ENCODE results near the gene RPE. TPM values are rescaled to one million over a fixed set of nuclear protein-coding genes. Genes with fewer than 3 reads are reported as not detected.

RPE gene
- total RNA-seq, 1 experiment from 2014 or later, result 67.8 TPM

DNA sequence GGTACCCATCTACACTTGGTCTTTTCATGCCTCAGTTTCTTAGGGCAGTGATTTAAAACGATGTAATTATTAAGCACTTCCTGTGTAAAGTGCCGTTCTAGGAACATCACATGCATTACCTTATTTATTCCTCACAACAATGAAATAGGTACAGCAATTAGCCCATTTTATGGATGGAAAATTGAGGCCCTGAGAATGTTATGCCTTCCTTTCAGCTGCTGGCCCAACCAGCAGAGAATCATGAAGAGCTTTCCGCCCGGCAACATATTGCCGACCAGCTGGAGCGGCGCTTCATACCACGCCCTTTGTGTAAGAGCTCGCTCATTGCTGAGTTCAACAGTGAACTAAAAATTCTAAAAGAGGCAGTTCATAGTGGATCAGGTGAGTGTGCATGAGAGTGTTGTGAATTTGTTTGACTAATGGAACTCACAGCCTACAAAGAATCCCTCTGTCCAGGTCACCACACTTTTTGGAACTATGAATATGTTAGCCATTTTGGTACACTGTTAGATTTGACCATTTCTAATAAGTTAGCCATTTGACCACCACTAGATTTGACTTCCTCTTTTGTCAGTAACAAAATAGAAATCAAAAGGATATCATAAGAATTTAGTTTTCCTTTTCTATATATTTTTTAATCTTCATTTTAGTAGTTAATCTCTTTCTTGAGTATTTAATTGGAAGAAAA, 25.6 kb upstream of the RPE start:
- Histone ChIP-seq H3K79me2 (ENCODE audit: insufficient read depth, low read length) (no peaks in the 10 kb centered on the region), H3K9ac (ENCODE audit: extremely low read depth, insufficient read length, low read length) (no peak overlapping the region), H2BK15ac (ENCODE audit: low read depth, low read length) (no peak overlapping the region), H4K91ac (ENCODE audit: insufficient read length, low read depth, low read length) (no peak overlapping the region), H2BK20ac (ENCODE audit: low read depth, low read length, poor library complexity, severe bottlenecking) (no peak overlapping the region), H3K9me3 (ENCODE audit: control insufficient read depth, low read depth, low read length) (no peaks in the 10 kb centered on the region), H3K79me1 (ENCODE audit: insufficient read depth, low read depth, low read length, poor library complexity, severe bottlenecking) (no peaks in the 10 kb centered on the region), H3K4me1 (ENCODE audit: insufficient read depth, low read length) (no peaks in the 10 kb centered on the region), H4K20me1 (ENCODE audit: control insufficient read depth, insufficient read depth, insufficient read length) (no peaks in the 10 kb centered on the region), H4K8ac (replicated peaks; ENCODE audit: insufficient read length, low read depth, low read length) (no peak overlapping the region), H3K23ac (ENCODE audit: insufficient read length, low read depth, low read length) (no peak overlapping the region), H4K5ac (ENCODE audit: insufficient read length, low read depth, low read length) (no peak overlapping the region), H3T11ph (ENCODE audit: low read length) (no peak overlapping the region), H3K27ac (ENCODE audit: insufficient read length, low read depth, low read length) (no peak overlapping the region), H2AFZ (ENCODE audit: low read length) (no peak overlapping the region), H3K4me2 (ENCODE audit: insufficient read depth, insufficient read length, low read length) (no peak overlapping the region), H3K4ac (ENCODE audit: low read depth, low read length) (no peak overlapping the region), H3K27me3 (ENCODE audit: insufficient read depth, low read length) (no peaks in the 10 kb centered on the region), H3K14ac (ENCODE audit: insufficient read depth, low read length) (no peak overlapping the region), H2AK5ac (ENCODE audit: insufficient read length, low read length) (no peak overlapping the region), H3K56ac (ENCODE audit: insufficient read length, low read depth, low read length) (no peak overlapping the region), H3K18ac (ENCODE audit: insufficient read length, low read depth, low read length) (no peak overlapping the region), H2BK120ac (ENCODE audit: low read depth, low read length, poor library complexity, severe bottlenecking) (no peak overlapping the region), H3K23me2 (ENCODE audit: insufficient read length, low read depth, low read length, poor library complexity, severe bottlenecking) (no peaks in the 10 kb centered on the region), H2BK5ac (ENCODE audit: insufficient read length, low read length) (no peak overlapping the region), H2BK12ac (ENCODE audit: insufficient read length, low read depth, low read length) (no peak overlapping the region)
- Mint-ChIP-seq H3K4me3 (no peak overlapping the region), H3K9me3 (no peaks in the 10 kb centered on the region), H3K27me3 (ENCODE audit: low read depth) (peaks cover 8% of the 10 kb centered on the region), H3K4me1 (no peaks in the 10 kb centered on the region), H3K27ac (no peak overlapping the region), H3K36me3 (ENCODE audit: insufficient read depth in 1 of 3, low read depth in 3 of 3) (no peaks in the 10 kb centered on the region)
- TF ChIP-seq, protein P1, sequence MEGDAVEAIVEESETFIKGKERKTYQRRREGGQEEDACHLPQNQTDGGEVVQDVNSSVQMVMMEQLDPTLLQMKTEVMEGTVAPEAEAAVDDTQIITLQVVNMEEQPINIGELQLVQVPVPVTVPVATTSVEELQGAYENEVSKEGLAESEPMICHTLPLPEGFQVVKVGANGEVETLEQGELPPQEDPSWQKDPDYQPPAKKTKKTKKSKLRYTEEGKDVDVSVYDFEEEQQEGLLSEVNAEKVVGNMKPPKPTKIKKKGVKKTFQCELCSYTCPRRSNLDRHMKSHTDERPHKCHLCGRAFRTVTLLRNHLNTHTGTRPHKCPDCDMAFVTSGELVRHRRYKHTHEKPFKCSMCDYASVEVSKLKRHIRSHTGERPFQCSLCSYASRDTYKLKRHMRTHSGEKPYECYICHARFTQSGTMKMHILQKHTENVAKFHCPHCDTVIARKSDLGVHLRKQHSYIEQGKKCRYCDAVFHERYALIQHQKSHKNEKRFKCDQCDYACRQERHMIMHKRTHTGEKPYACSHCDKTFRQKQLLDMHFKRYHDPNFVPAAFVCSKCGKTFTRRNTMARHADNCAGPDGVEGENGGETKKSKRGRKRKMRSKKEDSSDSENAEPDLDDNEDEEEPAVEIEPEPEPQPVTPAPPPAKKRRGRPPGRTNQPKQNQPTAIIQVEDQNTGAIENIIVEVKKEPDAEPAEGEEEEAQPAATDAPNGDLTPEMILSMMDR (conservative IDR thresholded peaks at IDR 0.05), result no peak
- DNase-seq, result no peak
- no CpG with 5 or more reads among the region's 9 CpGs for WGBS (ENCODE audit: extremely low coverage, insufficient read length, low lambda C conversion rate)

All from H9 (cell line).